Esophagus (tissue), 2 donors: ENCODE results near the gene STARD8. TPM values are rescaled to one million over a fixed set of nuclear protein-coding genes. Genes with fewer than 3 reads are reported as not detected.

Source experiments
- H3K27ac ChIP-seq, 2 donors: one replicate each; pipeline ENCODE4 v1.5.1; 2013; ENCODE audit warnings: low read depth in 2 of 2, mild to moderate bottlenecking in 2 of 2, inconsistent platforms in 1 of 2, low read length in 1 of 2, moderate library complexity in 1 of 2
- H3K27me3 ChIP-seq, 2 donors: one replicate each; pipeline ENCODE4 v1.6.1; 2013; ENCODE audit warnings: low read length in 2 of 2, control low read depth in 1 of 2, mild to moderate bottlenecking in 1 of 2; ENCODE audit not compliant: insufficient read depth in 2 of 2, control insufficient read depth in 1 of 2
- H3K36me3 ChIP-seq, 2 donors: one replicate each; pipeline ENCODE4 v1.6.1; 2013; ENCODE audit warnings: low read length in 1 of 2; ENCODE audit not compliant: control insufficient read depth in 2 of 2, insufficient read depth in 2 of 2
- H3K4me1 ChIP-seq, 2 donors: one replicate each; pipeline ENCODE4 v1.6.1; 2013; ENCODE audit warnings: low read length in 1 of 2; ENCODE audit not compliant: control insufficient read depth in 2 of 2, insufficient read depth in 2 of 2
- H3K4me3 ChIP-seq, 2 donors: one replicate each; pipeline ENCODE4 v1.5.1; 2013; ENCODE audit warnings: low read length in 2 of 2, mild to moderate bottlenecking in 2 of 2, low read depth in 1 of 2, moderate library complexity in 1 of 2
- H3K9me3 ChIP-seq, 2 donors: one replicate each; pipeline ENCODE4 v1.6.1; 2013; ENCODE audit warnings: mild to moderate bottlenecking in 2 of 2, low read depth in 1 of 2, low read length in 1 of 2, moderate library complexity in 1 of 2; ENCODE audit not compliant: control insufficient read depth in 2 of 2, insufficient read depth in 1 of 2
- WGBS, 2 donors: extraction: QIAGEN DNeasy Blood & Tissue Kit; methylation state at CpG; one replicate each; pipeline ENCODE4 v1.1.7; 2013; 5-methylcytosine and 5-hydroxymethylcytosine counted together
- polyA plus RNA-seq, 2 donors: library from polyadenylated mRNA; stranded (reverse); fragments of 200-250 nt; gene quantifications; one replicate each; pipeline ENCODE4 v1.2.3, GENCODE V29; 2013
- donor health status: healthy with polysubstance abuse.
- donor health status: Bipolar disorder and iron deficiency.

STARD8 gene
- polyA plus RNA-seq, 2 donors, result 0.75 to 0.86 TPM

DNA sequence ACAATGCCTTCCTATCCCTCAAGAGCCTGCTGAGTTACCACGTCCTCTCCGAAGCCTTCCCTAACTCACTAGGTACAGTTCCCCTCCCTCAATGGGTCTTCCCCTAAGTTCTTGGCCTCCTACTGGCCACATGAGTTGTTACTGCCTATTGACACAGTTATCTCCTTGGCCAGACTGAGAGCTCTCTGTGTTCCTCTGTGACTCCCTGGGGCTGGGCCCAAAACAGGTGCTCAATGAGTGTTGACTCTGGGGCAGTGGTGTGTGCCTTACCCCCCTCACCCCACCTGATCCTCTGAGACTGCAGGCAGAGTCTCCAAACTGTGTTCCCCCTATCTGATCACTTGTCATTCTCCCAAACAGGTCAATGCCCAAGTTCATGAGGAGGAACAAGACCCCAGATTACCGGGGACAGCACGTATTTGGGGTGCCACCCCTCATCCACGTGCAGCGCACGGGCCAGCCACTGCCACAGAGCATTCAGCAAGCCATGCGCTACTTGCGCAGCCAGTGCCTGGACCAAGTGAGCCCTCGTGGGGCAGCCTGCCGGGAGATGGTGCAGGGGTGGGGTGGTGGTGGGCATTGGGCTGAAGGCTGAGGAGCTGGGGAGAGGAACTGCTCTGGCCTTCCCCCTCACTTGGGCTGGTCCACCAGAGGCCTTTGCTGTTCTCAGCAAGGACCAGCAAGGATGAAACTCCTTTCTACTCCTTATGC is 72.6 kb downstream of the STARD8 start:
- Histone ChIP-seq H3K27me3 (peaks cover 0 to 2% of the 10 kb centered on the region in 2 donors), H3K36me3 (no peaks in the 10 kb centered on the region), H3K27ac (no peak overlapping the region), H3K9me3 (no peaks in the 10 kb centered on the region), H3K4me3 (no peak overlapping the region), H3K4me1 (no peaks in the 10 kb centered on the region)
- 85 to 90% methylated on average over 11 of the region's 11 CpGs for WGBS, 2 donors

- no peaks in the 10 kb centered on the region for H3K4me1 ChIP-seq
- H3K4me3 ChIP-seq, result no peak overlapping the region
- peaks cover 0 to 3% of the 10 kb centered on the region in 2 donors for H3K27me3 ChIP-seq
- 88 to 97% methylated on average over 9 of the region's 9 CpGs for WGBS, 2 donors
- H3K27ac ChIP-seq, result no peak overlapping the region
- no peaks in the 10 kb centered on the region for H3K9me3 ChIP-seq
- no peaks in the 10 kb centered on the region for H3K36me3 ChIP-seq
Observed at GRCh38 chrX:68720851-68721250, 73.4 kb downstream of the STARD8 start.

GRCh38 chrX:68721546-68721945 is 74.1 kb downstream of the STARD8 start:
- 76 to 81% methylated on average over 7 of the region's 7 CpGs for WGBS, 2 donors
- Histone ChIP-seq H3K4me1 (no peaks in the 10 kb centered on the region), H3K27me3 (peaks cover 0 to 3% of the 10 kb centered on the region in 2 donors), H3K4me3 (no peak overlapping the region), H3K36me3 (no peaks in the 10 kb centered on the region), H3K27ac (no peak overlapping the region), H3K9me3 (no peaks in the 10 kb centered on the region)

GRCh38 chrX:68721991-68722860 is 74.8 kb downstream of the STARD8 start:
- no peaks in the 10 kb centered on the region for H3K4me1 ChIP-seq
- H3K36me3 ChIP-seq, result no peaks in the 10 kb centered on the region
- H3K27ac ChIP-seq, result no peak overlapping the region
- H3K9me3 ChIP-seq, result no peaks in the 10 kb centered on the region
- peaks cover 0 to 3% of the 10 kb centered on the region in 2 donors for H3K27me3 ChIP-seq
- WGBS, 2 donors, result 81 to 89% methylated on average over 16 of the region's 16 CpGs
- H3K4me3 ChIP-seq, result no peak overlapping the region

DNA sequence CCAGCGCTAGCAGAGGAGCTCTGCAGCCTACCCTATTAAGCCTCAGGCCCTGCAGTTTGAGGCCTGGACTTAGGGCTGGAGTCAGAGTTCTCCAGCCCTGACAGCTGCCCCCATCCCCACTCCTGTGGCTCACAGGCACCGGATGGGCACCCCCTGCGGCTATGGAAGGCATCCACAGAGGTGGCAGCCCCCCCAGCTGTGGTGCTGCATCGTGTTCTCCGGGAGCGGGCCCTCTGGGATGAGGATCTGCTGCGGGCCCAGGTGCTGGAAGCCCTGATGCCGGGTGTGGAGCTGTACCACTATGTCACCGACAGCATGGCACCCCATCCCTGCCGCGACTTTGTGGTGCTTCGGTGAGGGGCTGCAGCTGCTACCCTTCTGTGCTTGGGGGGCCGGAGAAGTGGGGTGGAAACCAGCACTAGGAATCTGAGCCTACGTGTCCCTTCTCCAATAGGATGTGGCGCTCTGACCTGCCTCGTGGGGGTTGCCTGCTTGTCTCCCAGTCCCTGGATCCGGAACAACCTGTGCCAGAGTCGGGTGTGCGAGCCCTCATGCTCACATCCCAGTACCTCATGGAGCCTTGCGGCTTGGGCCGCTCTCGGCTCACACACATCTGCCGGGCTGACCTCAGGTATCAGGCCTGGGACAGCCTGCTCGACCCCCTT is 76.2 kb downstream of the STARD8 start:
- Histone ChIP-seq H3K27me3 (peaks cover 0 to 3% of the 10 kb centered on the region in 2 donors), H3K9me3 (no peaks in the 10 kb centered on the region), H3K27ac (no peak overlapping the region), H3K4me3 (no peak overlapping the region), H3K36me3 (no peaks in the 10 kb centered on the region), H3K4me1 (no peaks in the 10 kb centered on the region)
- 87 to 93% methylated on average over 24 of the region's 24 CpGs for WGBS, 2 donors

DNA sequence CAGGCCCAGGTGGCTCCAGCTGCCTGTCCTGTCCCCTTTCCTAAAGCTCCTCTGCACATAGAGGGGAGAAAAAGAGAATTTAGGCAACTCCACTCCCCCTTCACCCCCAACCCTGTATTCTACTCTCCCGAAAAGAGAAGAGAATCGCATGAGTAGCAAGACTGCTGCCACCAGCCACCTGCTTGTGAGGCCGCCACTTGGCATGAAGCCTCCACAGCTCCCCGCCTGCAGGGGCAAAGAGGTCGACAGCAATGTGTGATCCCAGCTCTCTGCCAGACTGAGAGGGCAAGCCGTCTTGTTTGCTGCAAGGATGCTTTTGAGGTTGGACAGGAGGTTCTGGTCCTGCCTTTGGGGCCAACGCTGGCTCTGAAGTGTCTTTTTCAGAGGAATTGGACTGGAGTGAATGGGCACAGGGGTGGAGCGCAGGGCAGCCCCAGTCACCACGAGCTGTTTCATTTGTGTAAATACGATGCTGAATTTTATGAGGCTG is 77.1 kb downstream of the STARD8 start:
- H3K27ac ChIP-seq, result no peak overlapping the region
- no peak overlapping the region for H3K4me3 ChIP-seq
- WGBS, 2 donors, result 75 to 82% methylated on average over 10 of the region's 10 CpGs
- peaks cover 0 to 3% of the 10 kb centered on the region in 2 donors for H3K27me3 ChIP-seq
- no peaks in the 10 kb centered on the region for H3K36me3 ChIP-seq
- no peaks in the 10 kb centered on the region for H3K4me1 ChIP-seq
- no peaks in the 10 kb centered on the region for H3K9me3 ChIP-seq

- Histone ChIP-seq H3K9me3 (no peaks in the 10 kb centered on the region), H3K27me3 (peaks cover 0 to 3% of the 10 kb centered on the region in 2 donors), H3K27ac (no peak overlapping the region), H3K4me1 (no peaks in the 10 kb centered on the region), H3K4me3 (no peak overlapping the region), H3K36me3 (no peaks in the 10 kb centered on the region)
- WGBS, 2 donors, result 73 to 81% methylated on average over 4 of the region's 4 CpGs
Observed at GRCh38 chrX:68725756-68726365, 78.4 kb downstream of the STARD8 start.

GRCh38 chrX:68726366-68726765 is 78.9 kb downstream of the STARD8 start:
- Histone ChIP-seq H3K27me3 (peaks cover 0 to 3% of the 10 kb centered on the region in 2 donors), H3K4me1 (no peaks in the 10 kb centered on the region), H3K9me3 (no peaks in the 10 kb centered on the region), H3K36me3 (no peaks in the 10 kb centered on the region), H3K4me3 (no peak overlapping the region), H3K27ac (no peak overlapping the region)
- WGBS, 2 donors, result 77 to 89% methylated on average over 7 of the region's 7 CpGs

GRCh38 chrX:68727696-68728095 is 80.2 kb downstream of the STARD8 start:
- no peaks in the 10 kb centered on the region for H3K4me1 ChIP-seq
- no peak overlapping the region for H3K4me3 ChIP-seq
- H3K9me3 ChIP-seq, result no peaks in the 10 kb centered on the region
- no peak overlapping the region for H3K27ac ChIP-seq
- H3K36me3 ChIP-seq, result no peaks in the 10 kb centered on the region
- H3K27me3 ChIP-seq, result peaks cover 0 to 3% of the 10 kb centered on the region in 2 donors
- 78 to 85% methylated on average over 4 of the region's 4 CpGs for WGBS, 2 donors
